GM19438 (cell line): ENCODE measurements around the gene GPN1.
A peak's percentile ranks its signal among the peaks of the same experiment; 100 is the strongest.
"Not testable (repeated sequence)": the region's sequence is repeated elsewhere in the genome, so short reads cannot be mapped to it uniquely, and the experiment has no call there.

Experiments used
- ATAC-seq: cut with Tn5 transposase; IDR thresholded peaks from one replicate; pipeline ENCODE4 v1.9.1; 2021; ENCODE audit warnings: low read depth; ENCODE audit not compliant: unreplicated experiment

GPN1 gene

GRCh38 chr2:27628767-27629709 lies at the start of gene GPN1, which contains the start of gene CCDC121:
Gene GPN1, plus strand, starts transcription at chr2:27629050. Its CDS starts 9 bp downstream, at chr2:27629059.
Gene CCDC121, minus strand, starts transcription at chr2:27629012. Its CDS starts 1,213 bp downstream, at chr2:27627799.
- peak; percentile 99 for ATAC-seq

- no peak for ATAC-seq
These were observed 47.3 kb upstream of the GPN1 start for GRCh38 chr2:27581417-27582128.

- no peak for ATAC-seq
These were observed 46.6 kb upstream of the GPN1 start for GRCh38 chr2:27582129-27582694.

GRCh38 chr2:27582695-27583389 lies 46.0 kb upstream of the GPN1 start, which contains the start of gene ZNF512:
Gene ZNF512, plus strand, starts transcription at chr2:27583042. Its CDS starts 71 bp downstream, at chr2:27583113.
- ATAC-seq: peak; percentile 93

- no peak for ATAC-seq
These were observed 45.4 kb upstream of the GPN1 start for GRCh38 chr2:27583390-27583915.

- ATAC-seq: no peak
These were observed 44.3 kb upstream of the GPN1 start for GRCh38 chr2:27584597-27584996.

GRCh38 chr2:27587025-27587424 lies 41.8 kb upstream of the GPN1 start:
- ATAC-seq: no peak

GRCh38 chr2:27588308-27588707 lies 40.5 kb upstream of the GPN1 start:
- no peak for ATAC-seq

- ATAC-seq: no peak
These were observed 37.1 kb upstream of the GPN1 start for GRCh38 chr2:27591745-27592144.

- no peak for ATAC-seq
These were observed 35.6 kb upstream of the GPN1 start for GRCh38 chr2:27593240-27593639.

GRCh38 chr2:27594020-27594703 lies 34.7 kb upstream of the GPN1 start:
- not testable (repeated sequence) for ATAC-seq

GRCh38 chr2:27595412-27595811 lies 33.4 kb upstream of the GPN1 start:
- ATAC-seq: not testable (repeated sequence)

- ATAC-seq: no peak
These were observed 32.2 kb upstream of the GPN1 start for GRCh38 chr2:27596627-27597026.

- ATAC-seq: no peak
These were observed 22.2 kb upstream of the GPN1 start for GRCh38 chr2:27606611-27607010.

GRCh38 chr2:27613985-27614384 lies 14.9 kb upstream of the GPN1 start:
- ATAC-seq: no peak

GRCh38 chr2:27615316-27615715 lies 13.5 kb upstream of the GPN1 start:
- ATAC-seq: no peak

- ATAC-seq: no peak
These were observed 7.3 kb upstream of the GPN1 start for GRCh38 chr2:27621524-27621923.

GRCh38 chr2:27622921-27623384 lies 5.9 kb upstream of the GPN1 start:
- no peak for ATAC-seq

GRCh38 chr2:27624943-27625342 lies 3.9 kb upstream of the GPN1 start:
- no peak for ATAC-seq
